Chondrocyte (in vitro differentiated cells): ENCODE data around the gene CNOT3. TPM values are rescaled to one million over a fixed set of nuclear protein-coding genes. Genes with fewer than 3 reads are reported as not detected.

Experiments
- DNase-seq: peaks from one replicate; pipeline ENCODE4 v3.0.0; 2021; ENCODE audit warnings: mixed read lengths, low spot score
- H3K27ac Mint-ChIP-seq: one replicate; pipeline ENCODE4 v1.8.0; 2021; ENCODE audit warnings: mild to moderate bottlenecking, moderate library complexity, mixed read lengths; ENCODE audit not compliant: unreplicated experiment
- H3K27me3 Mint-ChIP-seq: 2 replicates; pipeline ENCODE4 v1.8.0; 2021; ENCODE audit warnings: low read depth, mixed read lengths
- H3K36me3 Mint-ChIP-seq: 2 replicates; pipeline ENCODE4 v1.8.0; 2021; ENCODE audit warnings: low read depth, mixed read lengths
- H3K4me1 Mint-ChIP-seq: 2 replicates; pipeline ENCODE4 v1.8.0; 2021; ENCODE audit warnings: low read depth, mild to moderate bottlenecking, mixed read lengths
- H3K4me3 Mint-ChIP-seq: one replicate; pipeline ENCODE4 v1.8.0; 2021; ENCODE audit warnings: mild to moderate bottlenecking, moderate library complexity, mixed read lengths; ENCODE audit not compliant: unreplicated experiment
- H3K9me3 Mint-ChIP-seq: 2 replicates; pipeline ENCODE4 v1.8.0; 2021; ENCODE audit warnings: low read depth, mixed read lengths
- CTCF ChIP-seq: fragments of 200-600 bp; sonication (generic); IDR thresholded peaks from 2 replicates; pipeline ENCODE4 v1.5.0; 2021; ENCODE audit warnings: antibody characterized with exemption, mild to moderate bottlenecking, moderate library complexity
- total RNA-seq: library from RNA; stranded (reverse); gene quantifications from 3 replicates; pipeline ENCODE4 v1.2.1, GENCODE V29; 2021

The CNOT3 gene
- total RNA-seq, 1 donor from 2014 or later = 33.7 TPM

- H3K27ac Mint-ChIP-seq = no peak overlapping the region
- peaks cover 13% of the 10 kb centered on the region for H3K36me3 Mint-ChIP-seq
- no peak for DNase-seq
- H3K9me3 Mint-ChIP-seq = no peaks in the 10 kb centered on the region
- no peak for TF ChIP-seq CTCF
- H3K4me1 Mint-ChIP-seq = peaks cover 25% of the 10 kb centered on the region
- no peaks in the 10 kb centered on the region for H3K27me3 Mint-ChIP-seq
- H3K4me3 Mint-ChIP-seq = no peak overlapping the region
Observed at GRCh38 chr19:54196536-54196935, 59.0 kb downstream of the CNOT3 start.

- no peak for DNase-seq
- H3K4me1 Mint-ChIP-seq = peaks cover 25% of the 10 kb centered on the region
- no peak for TF ChIP-seq CTCF
- no peak overlapping the region for H3K4me3 Mint-ChIP-seq
- H3K36me3 Mint-ChIP-seq = peaks cover 15% of the 10 kb centered on the region
- no peak overlapping the region for H3K27ac Mint-ChIP-seq
- H3K27me3 Mint-ChIP-seq = no peaks in the 10 kb centered on the region
- no peaks in the 10 kb centered on the region for H3K9me3 Mint-ChIP-seq
Observed at GRCh38 chr19:54197121-54197520, 59.6 kb downstream of the CNOT3 start.

GRCh38 chr19:54199401-54199800 is 61.8 kb downstream of the CNOT3 start:
- DNase-seq = no peak
- Mint-ChIP-seq H3K4me1 (peaks cover 38% of the 10 kb centered on the region), H3K36me3 (peaks cover 21% of the 10 kb centered on the region), H3K27ac (peak overlapping the region; percentile 100), H3K9me3 (no peaks in the 10 kb centered on the region), H3K4me3 (peak overlapping the region; percentile 49), H3K27me3 (no peaks in the 10 kb centered on the region)
- no peak for TF ChIP-seq CTCF

DNA sequence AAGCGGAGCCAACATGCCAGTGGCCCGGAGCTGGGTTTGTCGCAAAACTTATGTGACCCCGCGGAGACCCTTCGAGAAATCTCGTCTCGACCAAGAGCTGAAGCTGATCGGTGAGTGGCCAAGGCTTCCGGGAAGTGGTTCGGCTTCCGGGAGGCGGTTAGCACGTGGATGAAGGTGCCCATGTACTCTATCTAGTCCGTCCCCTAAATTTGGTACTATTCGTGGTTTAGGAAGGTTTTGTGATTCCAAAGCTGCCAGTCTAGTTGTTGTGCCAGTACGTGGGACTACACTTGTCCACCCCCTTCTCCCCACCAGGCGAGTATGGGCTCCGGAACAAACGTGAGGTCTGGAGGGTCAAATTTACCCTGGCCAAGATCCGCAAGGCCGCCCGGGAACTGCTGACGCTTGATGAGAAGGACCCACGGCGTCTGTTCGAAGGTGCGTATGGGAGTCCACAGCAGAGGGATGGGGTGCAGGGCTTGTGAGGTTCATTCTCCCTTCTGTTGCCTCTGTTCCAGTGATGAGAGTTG is 63.7 kb downstream of the CNOT3 start:
- Mint-ChIP-seq H3K27me3 (no peaks in the 10 kb centered on the region), H3K4me1 (peaks cover 51% of the 10 kb centered on the region), H3K27ac (peak overlapping the region; percentile 100), H3K9me3 (no peaks in the 10 kb centered on the region), H3K36me3 (peaks cover 18% of the 10 kb centered on the region), H3K4me3 (peak overlapping the region; percentile 94)
- no peak for DNase-seq
- TF ChIP-seq CTCF = no peak

- DNase-seq = no peak
- Mint-ChIP-seq H3K4me1 (peaks cover 55% of the 10 kb centered on the region), H3K9me3 (no peaks in the 10 kb centered on the region), H3K27ac (no peak overlapping the region), H3K4me3 (peak overlapping the region; percentile 94), H3K27me3 (no peaks in the 10 kb centered on the region), H3K36me3 (peaks cover 19% of the 10 kb centered on the region)
- no peak for TF ChIP-seq CTCF
Observed at GRCh38 chr19:54201980-54202379, 64.4 kb downstream of the CNOT3 start.
